Thyroid gland (tissue), 4 donors: Measurements from ENCODE around the gene FAXDC2. TPM values are rescaled to one million over a fixed set of nuclear protein-coding genes. Genes with fewer than 3 reads are reported as not detected.
A peak's percentile ranks its signal among the peaks of the same experiment; 100 is the strongest.

ENCODE experiments used
- DNase-seq, 2 donors: peaks; one replicate each; pipeline ENCODE4 v3.0.0-alpha.2; 2019
- H3K27ac ChIP-seq, 3 donors: fragments of 200-600 bp; sonication (generic); 1 replicate in 2 of 3; 2 replicates in 1 of 3; pipeline ENCODE4 v1.5.1; 2016 to 2019; ENCODE audit warnings: mild to moderate bottlenecking in 1 of 3, moderate library complexity in 1 of 3
- H3K27me3 ChIP-seq: fragments of 200-600 bp; sonication (generic); one replicate; pipeline ENCODE4 v1.5.1; 2019
- H3K36me3 ChIP-seq, 2 donors: fragments of 200-600 bp; sonication (generic); one replicate each; pipeline ENCODE4 v1.5.1; 2016 to 2019
- H3K4me1 ChIP-seq, 2 donors: fragments of 200-600 bp; sonication (generic); one replicate each; pipeline ENCODE4 v1.5.1; 2017 to 2019
- H3K4me3 ChIP-seq, 3 donors: fragments of 200-600 bp; sonication (generic); replicated peaks in 1 of 3; 1 replicate in 2 of 3; 2 replicates in 1 of 3; pipeline ENCODE4 v1.5.1; 2016; ENCODE audit warnings: mild to moderate bottlenecking in 1 of 3
- H3K9me3 ChIP-seq: fragments of 200-600 bp; sonication (generic); one replicate; pipeline ENCODE4 v1.5.1; 2017
- POLR2A ChIP-seq, 2 donors: fragments of 450-650 bp; IDR thresholded peaks; one replicate each; pipeline ENCODE4 v1.6.1; 2017; ENCODE audit warnings: antibody characterized with exemption in 2 of 2, mild to moderate bottlenecking in 2 of 2, moderate library complexity in 1 of 2
- WGBS, 2 donors: methylation state at CpG; one replicate each; pipeline ENCODE4 v1.1.5; 2017; 5-methylcytosine and 5-hydroxymethylcytosine counted together
- intact Hi-C: fragments of 100-400 bp; cut with DNase I; formaldehyde crosslinking; loops from one replicate; pipeline ENCODE4 v1.15.1; 2023
- total RNA-seq, 4 donors: library from RNA; depleted of rRNA; stranded (reverse); fragments of >200 nt; gene quantifications; one replicate each; pipeline ENCODE4 v1.2.3, GENCODE V29; 2016
- TF ChIP-seq, protein P1 (sequence below), 6 experiments: fragments of 200-600 bp in 3 of 6; fragments of 450-650 bp in 3 of 6; sonication (generic) in 3 of 6; IDR thresholded peaks; one replicate each; pipeline ENCODE4 v1.5.1; 2016 to 2019; ENCODE audit warnings: antibody characterized with exemption in 6 of 6, mild to moderate bottlenecking in 2 of 6, inconsistent platforms in 1 of 6, moderate library complexity in 1 of 6

The FAXDC2 gene
- total RNA-seq, 4 donors from 2014 or later: 47.0 to 148 (median 52.9) TPM

GRCh38 chr5:154794525-154795234 lies 55.7 kb downstream of the FAXDC2 start:
- TF ChIP-seq, protein P1, sequence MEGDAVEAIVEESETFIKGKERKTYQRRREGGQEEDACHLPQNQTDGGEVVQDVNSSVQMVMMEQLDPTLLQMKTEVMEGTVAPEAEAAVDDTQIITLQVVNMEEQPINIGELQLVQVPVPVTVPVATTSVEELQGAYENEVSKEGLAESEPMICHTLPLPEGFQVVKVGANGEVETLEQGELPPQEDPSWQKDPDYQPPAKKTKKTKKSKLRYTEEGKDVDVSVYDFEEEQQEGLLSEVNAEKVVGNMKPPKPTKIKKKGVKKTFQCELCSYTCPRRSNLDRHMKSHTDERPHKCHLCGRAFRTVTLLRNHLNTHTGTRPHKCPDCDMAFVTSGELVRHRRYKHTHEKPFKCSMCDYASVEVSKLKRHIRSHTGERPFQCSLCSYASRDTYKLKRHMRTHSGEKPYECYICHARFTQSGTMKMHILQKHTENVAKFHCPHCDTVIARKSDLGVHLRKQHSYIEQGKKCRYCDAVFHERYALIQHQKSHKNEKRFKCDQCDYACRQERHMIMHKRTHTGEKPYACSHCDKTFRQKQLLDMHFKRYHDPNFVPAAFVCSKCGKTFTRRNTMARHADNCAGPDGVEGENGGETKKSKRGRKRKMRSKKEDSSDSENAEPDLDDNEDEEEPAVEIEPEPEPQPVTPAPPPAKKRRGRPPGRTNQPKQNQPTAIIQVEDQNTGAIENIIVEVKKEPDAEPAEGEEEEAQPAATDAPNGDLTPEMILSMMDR (IDR thresholded peaks at IDR 0.05): no peak
- TF ChIP-seq POLR2A (IDR thresholded peaks at IDR 0.05): no peak
- WGBS, 2 donors: 79 to 82% methylated on average over 7 of the region's 7 CpGs
- Histone ChIP-seq H3K4me1 (peaks cover 0 to 6% of the 10 kb centered on the region in 2 donors), H3K27ac (peak overlapping the region in 1 of 3 donors; percentile 42), H3K9me3 (no peaks in the 10 kb centered on the region), H3K36me3 (peaks cover 16 to 39% of the 10 kb centered on the region in 2 donors), H3K27me3 (no peaks in the 10 kb centered on the region), H3K4me3 (no peak overlapping the region)
- intact Hi-C loops: no loop called here
- DNase-seq: no peak

GRCh38 chr5:154793599-154794524 lies 56.5 kb downstream of the FAXDC2 start:
- intact Hi-C loops: no loop called here
- Histone ChIP-seq H3K4me3 (no peak overlapping the region), H3K4me1 (peaks cover 0 to 6% of the 10 kb centered on the region in 2 donors), H3K27ac (peak overlapping the region in 2 of 3 donors; percentile 7 to 57), H3K9me3 (no peaks in the 10 kb centered on the region), H3K36me3 (peaks cover 11 to 33% of the 10 kb centered on the region in 2 donors), H3K27me3 (no peaks in the 10 kb centered on the region)
- DNase-seq: peak; percentile 37 to 47
- TF ChIP-seq, protein P1 (IDR thresholded peaks at IDR 0.05): no peak
- no peak for TF ChIP-seq POLR2A (IDR thresholded peaks at IDR 0.05)
- WGBS, 2 donors: 88 to 92% methylated on average over 25 to 32 of the region's 32 CpGs

- no peak for TF ChIP-seq POLR2A (IDR thresholded peaks at IDR 0.05)
- TF ChIP-seq, protein P1 (IDR thresholded peaks at IDR 0.05): no peak
- H3K27me3 ChIP-seq: no peaks in the 10 kb centered on the region
- H3K36me3 ChIP-seq: peaks cover 11 to 33% of the 10 kb centered on the region in 2 donors
- peak overlapping the region in 1 of 3 donors; percentile 43 for H3K27ac ChIP-seq
- 94 to 98% methylated on average over 3 of the region's 3 CpGs for WGBS, 2 donors
- no peak for DNase-seq
- peaks cover 15 to 26% of the 10 kb centered on the region in 2 donors for H3K4me1 ChIP-seq
- intact Hi-C loops: no loop called here
- no peak overlapping the region for H3K4me3 ChIP-seq
- no peaks in the 10 kb centered on the region for H3K9me3 ChIP-seq
Measured at GRCh38 chr5:154791535-154791934, 58.9 kb downstream of the FAXDC2 start.

GRCh38 chr5:154788212-154788611 lies 62.2 kb downstream of the FAXDC2 start:
- peak; percentile 19 to 44 for DNase-seq
- Histone ChIP-seq H3K9me3 (no peaks in the 10 kb centered on the region), H3K4me3 (no peak overlapping the region), H3K4me1 (peaks cover 45 to 54% of the 10 kb centered on the region in 2 donors), H3K27me3 (no peaks in the 10 kb centered on the region), H3K27ac (peak overlapping the region in 2 of 3 donors; percentile 13 to 37), H3K36me3 (peaks cover 7 to 13% of the 10 kb centered on the region in 2 donors)
- intact Hi-C loops: no loop called here
- TF ChIP-seq, protein P1 (IDR thresholded peaks at IDR 0.05): no peak
- no peak for TF ChIP-seq POLR2A (IDR thresholded peaks at IDR 0.05)
- 51 to 53% methylated on average over 5 of the region's 5 CpGs for WGBS, 2 donors
